Keratinocyte (primary cell): ENCODE measurements around the gene ZACN.

Experiments used
- EZH2 ChIP-seq: IDR thresholded peaks from one replicate; pipeline ENCODE4 v1.6.1; 2012; ENCODE audit warnings: inconsistent platforms, mild to moderate bottlenecking, low read length, moderate library complexity
- TF ChIP-seq, protein P1 (sequence below), 3 experiments: IDR thresholded peaks in 1 of 3; conservative IDR thresholded peaks in 1 of 3; optimal IDR thresholded peaks in 1 of 3; 2 replicates in 2 of 3; 3 replicates in 1 of 3; pipeline versions ENCODE3 to v1.5.1; 2011; ENCODE audit warnings: low read length in 3 of 3, mild to moderate bottlenecking in 3 of 3, moderate library complexity in 2 of 3, control low read depth in 1 of 3, inconsistent platforms in 1 of 3; ENCODE audit not compliant: insufficient read depth in 2 of 3; ENCODE audit errors: extremely low read depth in 1 of 3

DNA sequence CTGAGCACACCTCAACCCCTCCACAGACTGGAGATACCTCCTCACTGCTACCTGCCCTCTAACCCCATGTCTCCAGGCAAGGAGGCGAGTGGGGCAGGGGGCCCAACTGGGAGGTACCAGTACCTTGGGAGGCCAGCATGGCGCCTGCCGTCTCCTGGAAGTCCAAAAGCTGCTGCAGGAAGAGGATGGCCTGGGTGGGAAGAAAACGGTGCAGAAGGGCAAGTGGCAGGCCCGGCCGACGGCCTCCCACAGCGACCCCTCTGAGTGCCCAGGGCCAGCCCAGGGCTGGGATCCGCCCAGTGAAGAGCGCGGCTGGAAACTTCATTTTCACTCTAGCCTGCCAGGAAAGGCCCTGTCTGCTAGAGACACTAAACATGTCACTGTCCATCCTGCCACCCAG, 8.5 kb downstream of the ZACN start:
- TF ChIP-seq, protein P1, sequence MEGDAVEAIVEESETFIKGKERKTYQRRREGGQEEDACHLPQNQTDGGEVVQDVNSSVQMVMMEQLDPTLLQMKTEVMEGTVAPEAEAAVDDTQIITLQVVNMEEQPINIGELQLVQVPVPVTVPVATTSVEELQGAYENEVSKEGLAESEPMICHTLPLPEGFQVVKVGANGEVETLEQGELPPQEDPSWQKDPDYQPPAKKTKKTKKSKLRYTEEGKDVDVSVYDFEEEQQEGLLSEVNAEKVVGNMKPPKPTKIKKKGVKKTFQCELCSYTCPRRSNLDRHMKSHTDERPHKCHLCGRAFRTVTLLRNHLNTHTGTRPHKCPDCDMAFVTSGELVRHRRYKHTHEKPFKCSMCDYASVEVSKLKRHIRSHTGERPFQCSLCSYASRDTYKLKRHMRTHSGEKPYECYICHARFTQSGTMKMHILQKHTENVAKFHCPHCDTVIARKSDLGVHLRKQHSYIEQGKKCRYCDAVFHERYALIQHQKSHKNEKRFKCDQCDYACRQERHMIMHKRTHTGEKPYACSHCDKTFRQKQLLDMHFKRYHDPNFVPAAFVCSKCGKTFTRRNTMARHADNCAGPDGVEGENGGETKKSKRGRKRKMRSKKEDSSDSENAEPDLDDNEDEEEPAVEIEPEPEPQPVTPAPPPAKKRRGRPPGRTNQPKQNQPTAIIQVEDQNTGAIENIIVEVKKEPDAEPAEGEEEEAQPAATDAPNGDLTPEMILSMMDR (optimal IDR thresholded peaks at IDR 0.05 in 1 of 3, IDR thresholded peaks at IDR 0.05 in 1 of 3, conservative IDR thresholded peaks at IDR 0.05 in 1 of 3; ENCODE audit: extremely low read depth in 1 of 3, insufficient read depth in 2 of 3, low read length in 3 of 3): no peak
- no peak for TF ChIP-seq EZH2
